Endothelial cell of umbilical vein (primary cell): ENCODE data around the gene TARBP2. TPM values are rescaled to one million over a fixed set of nuclear protein-coding genes. Genes with fewer than 3 reads are reported as not detected.

Experiments used
- BruUV-seq: library from RNA; stranded (reverse); fragments of 400-500 nt; replicated peaks from 2 replicates; lab custom pipeline; 2021; lab: Mats Ljungman, UMichigan
- CTCF ChIA-PET: fragments of 300-600, 350-600 bp; sonication (Branson Sonifier 250); formaldehyde crosslinking; loops from one replicate; lab custom pipeline; 2021; ENCODE audit warnings: antibody characterized with exemption, inconsistent platforms; lab: Charles Lee
- POLR2A ChIA-PET: fragments of 300-600, 350-600 bp; sonication (Branson Sonifier 250); formaldehyde crosslinking; loops from one replicate; lab custom pipeline; 2021; ENCODE audit warnings: antibody characterized with exemption, inconsistent platforms; lab: Charles Lee
- DNase-seq: peaks from one replicate; pipeline ENCODE4 v3.0.0-alpha.2; 2011; ENCODE audit warnings: low read depth, low spot score
- FAIRE-seq: peaks from 2 replicates; lab custom pipeline; 2011; peaks lifted over from hg19 to GRCh38; lab: Jason Lieb, UNC
- H2AFZ ChIP-seq: 2 replicates; pipeline ENCODE4 v1.6.0; 2012; ENCODE audit warnings: low read depth, low read length, control low read depth, inconsistent platforms
- H3K27ac ChIP-seq: 2 replicates; pipeline ENCODE4 v1.5.1; 2011; ENCODE audit warnings: low read depth, mild to moderate bottlenecking, control low read depth, low read length, moderate library complexity; ENCODE audit not compliant: insufficient read depth
- H3K27me3 ChIP-seq, 2 experiments: 2 replicates each; pipeline versions ENCODE4 v1.6.0 to v1.6.1; 2011; ENCODE audit warnings: low read length in 2 of 2, mixed read lengths in 1 of 2; ENCODE audit not compliant: control insufficient read depth in 2 of 2, insufficient read depth in 2 of 2
- H3K36me3 ChIP-seq, 2 experiments: 2 replicates in 1 of 2; 3 replicates in 1 of 2; pipeline ENCODE4 v1.5.1; 2011; ENCODE audit warnings: low read length in 2 of 2, mild to moderate bottlenecking in 1 of 2, moderate library complexity in 1 of 2; ENCODE audit not compliant: control insufficient read depth in 2 of 2, insufficient read depth in 2 of 2; ENCODE audit errors: extremely low read depth in 1 of 2
- H3K4me1 ChIP-seq: 3 replicates; pipeline ENCODE4 v1.5.1; 2011; ENCODE audit warnings: mild to moderate bottlenecking, low read length; ENCODE audit not compliant: control insufficient read depth, insufficient read depth; ENCODE audit errors: extremely low read depth
- H3K4me2 ChIP-seq: 2 replicates; pipeline ENCODE4 v1.6.1; 2011; ENCODE audit warnings: low read length, control low read depth, mixed read lengths; ENCODE audit not compliant: insufficient read depth
- H3K4me3 ChIP-seq, 3 experiments: fragments of 200-600 bp in 1 of 3; sonication (generic), shearing (Covaris generic) in 1 of 3; replicated peaks in 1 of 3; 2 replicates each; pipeline ENCODE4 v1.5.1; 2011 to 2016; ENCODE audit warnings: control low read depth in 3 of 3, low read length in 3 of 3, mild to moderate bottlenecking in 2 of 3, inconsistent platforms in 1 of 3, low read depth in 1 of 3, moderate library complexity in 1 of 3; ENCODE audit not compliant: insufficient read depth in 1 of 3
- H3K79me2 ChIP-seq: 2 replicates; pipeline ENCODE4 v1.6.0; 2012; ENCODE audit warnings: low read length, inconsistent platforms; ENCODE audit not compliant: control insufficient read depth, insufficient read depth
- H3K9ac ChIP-seq: replicated peaks from 2 replicates; pipeline ENCODE3; 2011; ENCODE audit warnings: low read length, control low read depth; ENCODE audit not compliant: insufficient read depth; ENCODE audit errors: extremely low read depth
- H3K9me1 ChIP-seq: replicated peaks from 3 replicates; pipeline ENCODE4 v1.6.0; 2011; ENCODE audit warnings: mild to moderate bottlenecking, low read length; ENCODE audit not compliant: control insufficient read depth, insufficient read depth; ENCODE audit errors: extremely low read depth
- H3K9me3 ChIP-seq: replicated peaks from 2 replicates; pipeline ENCODE4 v1.5.1; 2012; ENCODE audit warnings: low read length, inconsistent platforms; ENCODE audit not compliant: control insufficient read depth, insufficient read depth
- H4K20me1 ChIP-seq: replicated peaks from 2 replicates; pipeline ENCODE3; 2011; ENCODE audit warnings: mild to moderate bottlenecking, low read length; ENCODE audit not compliant: control insufficient read depth, insufficient read depth; ENCODE audit errors: extremely low read depth
- CTCF ChIP-seq, 2 donors: IDR thresholded peaks; 1 replicate in 1 of 2; 2 replicates in 1 of 2; pipeline ENCODE4 v1.5.1; 2011; ENCODE audit warnings: low read length in 2 of 2, mild to moderate bottlenecking in 2 of 2, moderate library complexity in 2 of 2, control low read depth in 1 of 2, inconsistent platforms in 1 of 2, low read depth in 1 of 2; ENCODE audit not compliant: insufficient read depth in 1 of 2; ENCODE audit errors: extremely low read depth in 1 of 2
- EZH2 ChIP-seq: IDR thresholded peaks from 2 replicates; pipeline ENCODE4 v1.6.1; 2012; ENCODE audit warnings: borderline replicate concordance, low read depth, mild to moderate bottlenecking, moderate library complexity, low read length, inconsistent platforms; ENCODE audit not compliant: severe bottlenecking
- FOS ChIP-seq: IDR thresholded peaks from 2 replicates; pipeline ENCODE4 v1.6.1; 2011; ENCODE audit warnings: mild to moderate bottlenecking, low read length, moderate library complexity, borderline replicate concordance; ENCODE audit not compliant: insufficient read depth
- GATA2 ChIP-seq: IDR thresholded peaks from 2 replicates; pipeline ENCODE4 v1.7.0; 2011; ENCODE audit warnings: low read depth, mild to moderate bottlenecking, moderate library complexity, mixed read lengths, low read length; ENCODE audit not compliant: insufficient read length, insufficient read depth
- JUN ChIP-seq: IDR thresholded peaks from 2 replicates; pipeline ENCODE4 v1.6.1; 2011; ENCODE audit warnings: borderline replicate concordance, low read depth; ENCODE audit not compliant: insufficient read length, insufficient read depth
- MAX ChIP-seq: IDR thresholded peaks from 2 replicates; pipeline ENCODE4 v1.6.1; 2011; ENCODE audit not compliant: insufficient read depth, insufficient read length
- MYC ChIP-seq: IDR thresholded peaks from one replicate; pipeline ENCODE4 v1.6.1; 2011; ENCODE audit warnings: mild to moderate bottlenecking, low read depth, low read length
- POLR2A ChIP-seq: IDR thresholded peaks from 2 replicates; pipeline ENCODE4 v1.6.1; 2012; ENCODE audit warnings: low read depth, mild to moderate bottlenecking, control low read depth, low read length
- POLR2AphosphoS5 ChIP-seq: IDR thresholded peaks from 2 replicates; pipeline ENCODE4 v1.6.1; 2012; ENCODE audit warnings: low read depth, mild to moderate bottlenecking, control low read depth, low read length, moderate library complexity; ENCODE audit not compliant: insufficient read depth
- dilution Hi-C: fragments of 300-500 bp; cut with MboI; formaldehyde crosslinking; loops from one replicate; pipeline ENCODE4 v1.15.0; 2019; ENCODE audit warnings: low sequenced_read_pairs; ENCODE audit not compliant: extremely low pct_ligation_motif_present
- intact Hi-C: fragments of 100-400 bp; cut with micrococcal nuclease; formaldehyde crosslinking; loops from one replicate; pipeline ENCODE4 v1.10.0; 2022
- polyA plus RNA-seq, 4 experiments: library from polyadenylated mRNA; depleted of rRNA in 3 of 4; stranded (reverse) in 3 of 4; unstranded in 1 of 4; fragments of >200 nt; gene quantifications; 2 replicates each; pipeline versions ENCODE4 v1.2.1 to v1.2.3, GENCODE V29; 2011 to 2012; ENCODE audit warnings: missing spikeins in 1 of 4
- total RNA-seq: library from RNA; stranded (reverse); gene quantifications from 2 replicates; pipeline ENCODE4 v1.2.3, GENCODE V29; 2021

Gene TARBP2
- total and polyA plus RNA-seq, 2 donors (not counting 3 experiments of a cell fraction or from before 2014, with no cell fraction given): 57.2 to 82.8 TPM

GRCh38 chr12:53532524-53533445, 31.7 kb downstream of the TARBP2 start:
- DNase-seq (no peak), FAIRE-seq (no peak)
- TF ChIP-seq MAX (no peak), GATA2 (no peak), JUN (no peak), POLR2A (no peak), FOS (no peak), EZH2 (no peak), CTCF (IDR thresholded peaks at IDR 0.05; ENCODE audit: extremely low read depth in 1 of 2, insufficient read depth in 1 of 2, low read depth in 1 of 2, low read length in 2 of 2) (no peak), POLR2AphosphoS5 (no peak), MYC (no peak)
- H3K27ac ChIP-seq: no peak overlapping the region
- BruUV-seq: no TSS peak
- peaks cover 29 to 34% of the 10 kb centered on the region in 2 experiments for H3K36me3 ChIP-seq
- CTCF ChIA-PET: interaction anchor here (1.2 to 1.4 kb wide), 4 partner anchors 11 to 143 kb away, joined by 3 to 8 read pairs (median 5); partner anchors contain the start of gene ATP5MC2
- POLR2A ChIA-PET: interaction anchor here (0.7 kb wide), 1 partner anchor 85 kb away, joined by 3 read pairs; no protein-coding TSS in a partner anchor
- no peaks in the 10 kb centered on the region for H4K20me1 ChIP-seq
- dilution Hi-C loops (no loop called here), intact Hi-C loops (no loop called here)
- H3K4me1 ChIP-seq: no peaks in the 10 kb centered on the region
- H3K9ac ChIP-seq: no peak overlapping the region
- no peaks in the 10 kb centered on the region for H3K27me3 ChIP-seq
- H3K4me3 ChIP-seq: no peak overlapping the region
- no peaks in the 10 kb centered on the region for H3K9me1 ChIP-seq
- no peaks in the 10 kb centered on the region for H3K9me3 ChIP-seq
- no peaks in the 10 kb centered on the region for H3K79me2 ChIP-seq
- H2AFZ ChIP-seq: no peak overlapping the region
- H3K4me2 ChIP-seq: no peak overlapping the region
